ENCODE measurements around the gene CTXND1.

DNA sequence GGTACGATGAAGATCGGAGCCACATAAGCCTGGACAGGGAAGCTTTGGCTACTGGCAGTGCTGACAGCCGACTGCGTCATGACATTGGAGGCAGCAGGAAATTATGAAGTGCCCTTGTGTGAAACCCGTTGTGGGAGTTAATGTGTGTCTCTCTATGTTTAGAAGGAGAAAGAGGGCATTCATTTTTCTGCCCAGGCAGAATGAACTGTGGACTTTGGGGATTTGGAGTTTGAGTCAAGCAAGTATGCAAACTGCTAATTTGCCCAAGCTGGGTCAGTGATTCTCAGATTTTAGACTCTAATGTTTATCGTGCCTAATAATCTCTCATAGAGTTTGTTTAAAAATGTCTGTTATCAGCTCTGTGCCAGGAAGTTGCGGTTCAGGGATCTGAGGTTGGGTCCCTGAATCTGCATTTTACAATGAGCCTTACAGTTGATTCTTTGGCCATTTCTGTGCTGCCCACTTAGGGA is 5.6 kb downstream of the CTXND1 start:
- TF ChIP-seq POLR2A (IDR thresholded peaks at IDR 0.05; ENCODE audit: low read depth) (no peak), CTCF (IDR thresholded peaks at IDR 0.05) (no peak)

All from esophagus muscularis mucosa (tissue), 3 donors.